ENCODE results near the gene PIANP. TPM values are rescaled to one million over a fixed set of nuclear protein-coding genes. Genes with fewer than 3 reads are reported as not detected.

PIANP gene
- total RNA-seq, 1 experiment from 2014 or later, result not detected

- DNase-seq, result no peak
- ChIA-PET CTCF (interaction anchor here (0.6 to 3.2 kb wide), 4 partner anchors 16 to 147 kb away, joined by 3 to 14 read pairs (median 4); partner anchors contain the start of gene MLF2), POLR2A (ENCODE audit: unreplicated experiment) (no interaction called here)
- Histone ChIP-seq H3K36me3 (ENCODE audit: low read depth) (no peaks in the 10 kb centered on the region), H3K27me3 (ENCODE audit: insufficient read depth, low read depth) (no peaks in the 10 kb centered on the region), H2AFZ (no peak overlapping the region), H3K9me2 (ENCODE audit: insufficient read depth) (no peaks in the 10 kb centered on the region), H3F3A (ENCODE audit: insufficient read depth, low read depth) (0 out of 2 replicates have a peak, but pooled peaks cover 7% of the 10 kb centered on the region), H3K4me2 (no peak overlapping the region), H4K20me1 (ENCODE audit: insufficient read depth) (no peaks in the 10 kb centered on the region), H3K4me1 (replicated peaks; ENCODE audit: insufficient read depth) (no peaks in the 10 kb centered on the region; the same call in 1 of the 2 replicates), H3K79me2 (ENCODE audit: low read depth) (no peaks in the 10 kb centered on the region), H3K4me3 (no peak overlapping the region), H3K27ac (no peak overlapping the region), H3K9me3 (ENCODE audit: insufficient read depth, low read depth) (no peaks in the 10 kb centered on the region)
- intact Hi-C loops (cut with micrococcal nuclease; ENCODE audit: unreplicated experiment), result no loop called here
- TF ChIP-seq CTCF (conservative IDR thresholded peaks at IDR 0.05) (no peak), EZH2 (IDR thresholded peaks at IDR 0.05; ENCODE audit: low read depth) (no peak)
- no TSS peak for BruUV-seq (replicated peaks)
Measured at GRCh38 chr12:6736754-6737153, 36.1 kb upstream of the PIANP start.

GRCh38 chr12:6735448-6736191, 35.0 kb upstream of the PIANP start:
- H3K9me3 ChIP-seq (ENCODE audit: insufficient read depth, low read depth), result no peaks in the 10 kb centered on the region
- H2AFZ ChIP-seq, result no peak overlapping the region
- H3K4me3 ChIP-seq, result no peak overlapping the region
- H3F3A ChIP-seq (ENCODE audit: insufficient read depth, low read depth), result 0 out of 2 replicates have a peak, but pooled peaks cover 4% of the 10 kb centered on the region
- H3K4me1 ChIP-seq (replicated peaks; ENCODE audit: insufficient read depth), result no peaks in the 10 kb centered on the region; the same call in 1 of the 2 replicates
- peak; percentile 44 to 70 for DNase-seq
- intact Hi-C loops (cut with micrococcal nuclease; ENCODE audit: unreplicated experiment), result loop anchor here (1.0 kb wide), 2 partner anchors 44 to 90 kb away; no protein-coding TSS in a partner anchor
- H3K36me3 ChIP-seq (ENCODE audit: low read depth), result peaks cover 7% of the 10 kb centered on the region; the same call in 1 of the 2 replicates
- TSS peak; percentile 2 for BruUV-seq (replicated peaks)
- ChIA-PET POLR2A (ENCODE audit: unreplicated experiment) (no interaction called here), CTCF (interaction anchor here (0.6 to 3.2 kb wide), 4 partner anchors 17 to 145 kb away, joined by 3 to 14 read pairs (median 4); partner anchors contain the start of gene MLF2)
- no peak overlapping the region for H3K4me2 ChIP-seq
- H3K27me3 ChIP-seq (ENCODE audit: insufficient read depth, low read depth), result no peaks in the 10 kb centered on the region
- TF ChIP-seq CTCF (conservative IDR thresholded peaks at IDR 0.05), result peak; percentile 84
- no peak for TF ChIP-seq EZH2 (IDR thresholded peaks at IDR 0.05; ENCODE audit: low read depth)
- no peak overlapping the region for H3K27ac ChIP-seq
- no peaks in the 10 kb centered on the region for H4K20me1 ChIP-seq (ENCODE audit: insufficient read depth)
- no peaks in the 10 kb centered on the region for H3K79me2 ChIP-seq (ENCODE audit: low read depth)
- no peaks in the 10 kb centered on the region for H3K9me2 ChIP-seq (ENCODE audit: insufficient read depth)

- BruUV-seq (replicated peaks), result no TSS peak
- CTCF ChIA-PET, result interaction anchor here (0.6 to 3.2 kb wide), 3 partner anchors 18 to 118 kb away, joined by 3 to 14 read pairs (median 3); partner anchors contain the start of gene MLF2
Measured at GRCh38 chr12:6734506-6735387, 34.1 kb upstream of the PIANP start.

More at GRCh38 chr12:6734506-6735387, 34.1 kb upstream of the PIANP start:
- Histone ChIP-seq H3K27ac (no peak overlapping the region), H3K9me2 (ENCODE audit: insufficient read depth) (no peaks in the 10 kb centered on the region), H3K4me1 (replicated peaks; ENCODE audit: insufficient read depth) (no peaks in the 10 kb centered on the region; the same call in 1 of the 2 replicates), H2AFZ (no peak overlapping the region), H3K27me3 (ENCODE audit: insufficient read depth, low read depth) (no peaks in the 10 kb centered on the region), H3K4me3 (no peak overlapping the region), H3K79me2 (ENCODE audit: low read depth) (no peaks in the 10 kb centered on the region), H3F3A (ENCODE audit: insufficient read depth, low read depth) (0 out of 2 replicates have a peak, but pooled peaks cover 4% of the 10 kb centered on the region), H3K4me2 (no peak overlapping the region), H4K20me1 (ENCODE audit: insufficient read depth) (no peaks in the 10 kb centered on the region), H3K9me3 (ENCODE audit: insufficient read depth, low read depth) (no peaks in the 10 kb centered on the region), H3K36me3 (ENCODE audit: low read depth) (peaks cover 14% of the 10 kb centered on the region; the same call in 1 of the 2 replicates)
- TF ChIP-seq CTCF (conservative IDR thresholded peaks at IDR 0.05) (no peak), EZH2 (IDR thresholded peaks at IDR 0.05; ENCODE audit: low read depth) (no peak)
- POLR2A ChIA-PET (ENCODE audit: unreplicated experiment), result no interaction called here
- intact Hi-C loops (cut with micrococcal nuclease; ENCODE audit: unreplicated experiment), result loop anchor here (1.0 kb wide), 2 partner anchors 45 to 91 kb away; no protein-coding TSS in a partner anchor
- DNase-seq, result no peak
